ENCODE results near the gene WDFY4. TPM values are rescaled to one million over a fixed set of nuclear protein-coding genes. Genes with fewer than 3 reads are reported as not detected.

Gene WDFY4
- total and polyA plus RNA-seq, 9 of the 15 experiments (the other 6 are each of a cell fraction or from before 2014, with no cell fraction given) = 0.01 to 0.02 (median 0.01) TPM; not detected in 6

- TF ChIP-seq CBX5 (IDR thresholded peaks at IDR 0.05; ENCODE audit: borderline replicate concordance, low read depth) (no peak), YY1 (IDR thresholded peaks at IDR 0.05; ENCODE audit: borderline replicate concordance in 1 of 3, control insufficient read depth in 1 of 3, extremely low read depth in 1 of 3, insufficient read depth in 3 of 3, insufficient read length in 1 of 3, insufficient replicate concordance in 2 of 3, low read depth in 1 of 3, low read length in 2 of 3) (no peak), XRCC4 (IDR thresholded peaks at IDR 0.05; ENCODE audit: extremely low read depth, insufficient read depth, insufficient read length) (no peak), SNIP1 (IDR thresholded peaks at IDR 0.05; ENCODE audit: low read depth) (no peak), MCM5 (IDR thresholded peaks at IDR 0.05; ENCODE audit: low read depth) (no peak), STAT5B (CRISPR knock-in tag; IDR thresholded peaks at IDR 0.05) (no peak), KLF6 (CRISPR knock-in tag; IDR thresholded peaks at IDR 0.05; ENCODE audit: borderline replicate concordance) (no peak), DPF2 (IDR thresholded peaks at IDR 0.05) (no peak)
These were observed 256.9 kb downstream of the WDFY4 start (continued) for GRCh38 chr10:48941427-48942075.

- Histone ChIP-seq H3K9me1 (ENCODE audit: control insufficient read depth, insufficient read depth, low read length) (no peaks in the 10 kb centered on the region), H3K79me2 (ENCODE audit: control insufficient read depth, insufficient read depth, low read length) (no peaks in the 10 kb centered on the region), H3K4me1 (replicated peaks in 1 of 2; ENCODE audit: control insufficient read depth in 2 of 2, insufficient read depth in 2 of 2, low read length in 2 of 2) (no peaks in the 10 kb centered on the region), H3K27me3 (ENCODE audit: control insufficient read depth in 2 of 2, insufficient read depth in 2 of 2, low read length in 2 of 2) (peaks cover 27 to 67% of the 10 kb centered on the region in 2 experiments), H3K9ac (ENCODE audit: insufficient read depth in 1 of 2, low read depth in 2 of 2, low read length in 2 of 2) (no peak overlapping the region), H3K36me3 (ENCODE audit: control insufficient read depth, insufficient read depth, low read length) (no peaks in the 10 kb centered on the region), H3K9me3 (replicated peaks; ENCODE audit: control insufficient read depth, insufficient read depth, low read depth, low read length) (no peaks in the 10 kb centered on the region), H2AFZ (ENCODE audit: low read depth, low read length) (no peak overlapping the region), H4K20me1 (replicated peaks; ENCODE audit: control insufficient read depth, insufficient read depth, low read length) (no peaks in the 10 kb centered on the region), H3K27ac (ENCODE audit: extremely low read depth, low read depth, low read length) (no peak overlapping the region), H3K4me3 (no peak overlapping the region), H3K4me2 (ENCODE audit: insufficient read depth, low read length) (no peak overlapping the region)
- in situ Hi-C loops (cut with MboI) (no loop called here), intact Hi-C loops (cut with micrococcal nuclease) (no loop called here)
- CTCF ChIA-PET (ENCODE audit: low intra/inter-chr PET ratio) = no interaction called here
- ATAC-seq (no peak), FAIRE-seq (no peak), DNase-seq (ENCODE audit: extremely low read depth in 1 of 4, low spot score in 3 of 4) (no peak)
- no TSS peak for BruUV-seq (replicated peaks)
- POLR2A ChIA-PET = interaction anchor here (0.6 kb wide), 1 partner anchor 158 kb away, joined by 3 read pairs; no protein-coding TSS in a partner anchor
- TF ChIP-seq ZSCAN29 (IDR thresholded peaks at IDR 0.05) (no peak), ZNF280A (IDR thresholded peaks at IDR 0.05; ENCODE audit: low read depth, partially characterized antibody) (no peak), POLR2H (tag; IDR thresholded peaks at IDR 0.05; ENCODE audit: low read depth) (no peak), STAT5B (CRISPR knock-in tag; IDR thresholded peaks at IDR 0.05) (no peak), USF1 (CRISPR knock-in tag; IDR thresholded peaks at IDR 0.05) (no peak), ZNF197 (CRISPR knock-in tag; IDR thresholded peaks at IDR 0.05; ENCODE audit: low read depth) (no peak), ATF4 (CRISPR knock-in tag; IDR thresholded peaks at IDR 0.05) (no peak)
- WGBS (ENCODE audit: insufficient coverage, low coverage, missing lambda C conversion rate) = 0% methylated on average over 10 of the region's 10 CpGs
These were observed 258.4 kb downstream of the WDFY4 start for GRCh38 chr10:48943096-48943495.
